ENCODE measurements around the gene LDLRAD4.

LDLRAD4 gene

GRCh38 chr18:13268158-13269012, 49.8 kb downstream of the LDLRAD4 start:
- DNase-seq = no peak

GRCh38 chr18:13269013-13269280, 50.4 kb downstream of the LDLRAD4 start:
- no peak for DNase-seq

DNA sequence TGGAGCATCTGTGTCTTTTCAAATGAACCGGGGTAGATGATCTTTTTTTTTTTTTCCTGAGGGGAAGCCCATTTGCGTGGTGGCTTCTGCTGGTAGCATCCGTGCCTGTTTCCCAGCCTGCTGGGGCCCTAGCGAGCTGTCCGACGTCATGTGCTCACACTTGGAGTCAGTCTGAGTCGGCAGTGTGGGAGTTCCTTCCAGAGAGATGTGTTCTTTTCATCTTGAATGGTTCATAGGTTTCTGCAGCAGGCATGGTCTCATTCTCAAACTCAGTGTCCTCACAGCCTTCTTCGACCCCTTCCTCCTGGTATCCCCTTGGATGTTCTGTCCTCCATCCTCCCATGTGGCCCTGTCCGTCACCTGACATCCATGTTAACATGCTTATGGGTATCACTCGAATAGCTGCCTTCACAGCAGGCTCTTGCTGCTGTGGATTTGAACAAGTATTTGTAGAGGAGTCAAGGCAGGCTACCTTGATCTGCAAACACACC, 51.0 kb downstream of the LDLRAD4 start:
- DNase-seq = no peak

DNA sequence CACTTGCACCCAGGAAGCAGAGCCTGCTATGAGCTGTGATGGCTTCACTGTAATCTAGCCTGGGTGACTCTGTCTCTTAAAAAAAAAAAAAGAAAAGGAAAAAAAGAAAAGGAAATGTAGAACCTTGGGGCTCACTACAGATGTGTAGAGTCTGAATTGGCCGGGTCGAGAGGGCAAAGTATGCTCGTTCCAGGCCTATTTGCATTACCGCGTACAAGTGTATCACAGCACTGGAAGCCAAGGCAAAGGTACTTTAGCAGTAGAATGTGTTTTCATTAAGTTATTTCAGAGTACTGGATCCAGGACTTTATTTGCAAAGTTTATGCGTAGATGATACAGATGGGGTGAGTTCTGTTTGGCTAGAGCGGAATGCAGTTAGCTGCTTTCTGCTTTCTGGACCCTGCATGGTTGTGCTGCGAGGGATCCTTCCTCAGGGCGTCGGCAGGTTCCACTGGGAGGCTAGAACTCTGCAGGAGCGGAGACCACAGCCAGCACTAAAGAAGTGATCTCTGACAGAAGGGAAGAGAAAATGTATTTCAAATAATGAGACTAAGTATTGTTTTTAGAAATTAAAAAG, 51.8 kb downstream of the LDLRAD4 start:
- DNase-seq = no peak

DNA sequence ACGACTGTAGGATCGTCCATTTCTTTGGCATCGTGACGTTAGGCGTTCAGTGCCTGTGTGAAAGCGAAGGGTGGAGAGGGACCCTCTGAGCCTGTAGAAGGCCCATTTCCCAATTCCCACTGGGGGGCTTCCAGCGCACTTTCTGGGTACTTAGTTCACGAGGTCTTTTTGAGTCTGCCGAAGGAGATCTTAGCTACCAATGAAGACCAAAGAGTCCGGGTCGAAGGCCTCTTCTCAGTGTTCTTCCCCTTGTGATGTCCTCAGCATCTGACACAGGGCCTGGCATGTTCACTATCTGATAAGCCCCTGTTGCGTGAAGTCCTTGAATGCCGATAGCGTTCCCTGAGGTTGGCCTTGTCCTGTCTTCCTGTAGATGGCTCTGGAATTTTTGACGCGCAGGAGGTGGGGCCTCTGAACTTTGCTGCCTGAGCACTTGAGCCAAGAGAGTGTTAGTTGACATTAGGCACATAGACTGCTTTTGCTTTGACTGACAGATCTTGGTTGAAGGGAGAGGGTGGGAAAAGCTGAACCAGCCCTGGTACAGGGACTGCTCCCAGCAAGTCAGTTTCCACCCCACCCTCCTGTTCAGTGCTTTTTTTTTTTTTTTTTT, 52.8 kb downstream of the LDLRAD4 start:
- DNase-seq = no peak

DNA sequence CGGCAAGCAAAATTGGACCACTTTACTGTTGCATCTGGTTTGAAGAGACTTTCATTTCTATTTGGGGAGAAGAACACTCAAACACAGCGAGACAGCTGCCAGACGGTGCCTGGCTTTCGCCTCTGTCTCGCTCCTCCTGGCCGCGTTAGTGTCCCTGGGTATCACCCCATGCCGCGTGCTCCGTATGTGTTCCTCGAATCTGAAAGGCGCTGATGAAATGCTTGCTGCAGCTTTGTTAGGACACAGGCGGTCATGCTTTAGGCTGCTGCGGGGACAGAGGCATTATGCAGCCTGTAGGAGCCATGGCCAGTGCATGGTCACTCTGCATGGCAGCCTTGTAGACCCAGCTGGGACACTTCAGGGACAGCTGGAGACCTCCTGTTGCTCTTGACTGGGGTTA, 53.9 kb downstream of the LDLRAD4 start:
- no peak for DNase-seq

DNA sequence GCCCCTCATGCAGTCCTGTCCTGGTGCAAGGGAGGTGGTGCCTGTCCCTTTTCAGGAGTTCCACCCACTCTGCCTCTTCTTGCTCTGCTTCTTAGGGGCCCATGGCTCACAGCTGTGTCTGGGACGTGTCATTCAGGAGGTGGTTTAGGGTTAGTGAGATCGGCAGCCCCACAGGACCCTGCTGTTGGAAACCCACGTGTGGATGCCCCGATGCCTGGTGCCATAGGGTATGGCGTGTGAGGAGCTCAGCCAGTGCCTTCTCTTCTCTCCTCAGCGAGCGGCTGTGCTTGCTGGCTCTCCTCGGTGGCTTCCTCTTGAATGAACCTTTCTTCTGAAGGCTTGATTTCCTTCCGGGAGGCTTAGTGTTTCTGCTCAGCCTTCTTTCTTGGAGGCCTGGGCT, 55.2 kb downstream of the LDLRAD4 start:
- DNase-seq = no peak

DNA sequence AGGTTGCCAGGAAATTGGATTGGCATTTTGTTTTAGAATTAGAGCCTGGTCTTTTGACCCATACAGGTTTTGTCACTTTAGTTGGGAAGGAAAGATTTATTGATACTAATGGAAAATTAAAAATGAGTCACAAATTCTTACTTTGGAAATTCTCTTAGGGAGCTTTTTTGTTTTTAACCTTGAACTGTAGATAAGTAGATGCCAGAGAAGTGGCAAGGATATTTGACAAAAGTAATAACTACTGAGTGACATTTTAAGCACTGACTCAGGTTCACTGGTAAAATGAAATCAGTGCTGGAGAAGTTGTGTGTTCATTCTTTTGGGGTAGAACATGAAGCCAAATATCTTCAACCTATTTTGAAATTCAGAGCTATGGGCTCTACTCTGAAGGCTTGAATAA, 56.5 kb downstream of the LDLRAD4 start:
- DNase-seq = no peak

- DNase-seq = no peak
Measured at GRCh38 chr18:13276530-13277520, 58.3 kb downstream of the LDLRAD4 start.

- no peak for DNase-seq
Measured at GRCh38 chr18:13278062-13278630, 59.6 kb downstream of the LDLRAD4 start.

- no peak for DNase-seq
Measured at GRCh38 chr18:13279181-13280069, 60.9 kb downstream of the LDLRAD4 start.

- no peak for DNase-seq
Measured at GRCh38 chr18:13280070-13280795, 61.7 kb downstream of the LDLRAD4 start.

GRCh38 chr18:13281406-13281805, 62.8 kb downstream of the LDLRAD4 start:
- no peak for DNase-seq

GRCh38 chr18:13283746-13284145, 65.2 kb downstream of the LDLRAD4 start:
- no peak for DNase-seq

DNA sequence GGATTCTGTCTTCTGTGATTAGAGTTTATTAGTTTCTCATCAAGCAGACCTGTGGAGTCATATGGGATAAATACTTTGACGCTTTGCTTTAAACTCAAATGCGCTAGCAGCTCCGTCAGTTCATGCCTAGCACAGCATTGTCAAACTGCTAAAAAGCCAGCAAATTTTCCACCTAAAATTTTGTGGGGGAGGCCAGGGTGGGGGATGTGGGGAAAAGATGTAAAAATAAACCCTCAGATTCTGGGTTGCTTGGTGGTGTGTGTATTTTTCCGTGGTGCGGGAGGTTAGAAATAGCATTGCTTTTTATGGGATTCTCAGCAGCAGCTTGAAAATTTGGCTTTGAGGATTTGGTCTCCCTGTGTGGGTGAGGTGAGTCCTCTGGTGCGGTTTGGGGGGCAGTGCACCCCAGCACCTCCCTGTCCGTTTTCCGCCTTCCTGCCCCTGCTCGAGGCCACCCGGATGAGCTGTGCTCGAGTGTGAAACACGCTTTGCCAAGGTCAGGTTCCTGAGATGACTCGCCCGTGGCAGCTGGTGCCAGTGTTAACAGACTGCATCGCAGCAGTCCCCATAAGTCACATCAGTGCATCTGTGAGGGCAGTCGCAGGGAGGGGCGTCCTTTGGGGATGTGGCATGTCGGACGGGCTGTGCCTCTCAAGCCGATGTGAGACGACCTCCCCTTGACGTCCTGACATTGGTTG, 65.9 kb downstream of the LDLRAD4 start:
- no peak for DNase-seq

DNA sequence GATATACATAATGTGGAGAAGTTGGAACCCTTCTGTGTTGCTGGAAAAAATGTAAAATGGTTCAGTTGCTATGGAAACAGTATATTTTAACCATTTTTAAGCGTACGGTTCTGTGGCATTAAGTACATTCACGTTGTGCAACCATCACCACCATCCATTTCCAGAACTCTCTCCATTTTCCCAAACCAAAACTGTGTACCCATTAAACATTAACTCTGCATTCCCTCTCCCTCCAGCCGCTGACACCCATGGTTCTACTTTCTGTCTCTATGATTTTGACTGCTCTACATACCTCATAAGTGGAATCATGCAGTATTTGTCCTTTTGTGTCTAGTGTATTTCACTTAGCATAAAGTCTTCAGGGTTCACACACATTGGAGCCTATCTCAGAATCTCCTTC, 67.3 kb downstream of the LDLRAD4 start:
- DNase-seq = no peak

- DNase-seq = no peak
Measured at GRCh38 chr18:13286456-13287125, 68.0 kb downstream of the LDLRAD4 start.

DNA sequence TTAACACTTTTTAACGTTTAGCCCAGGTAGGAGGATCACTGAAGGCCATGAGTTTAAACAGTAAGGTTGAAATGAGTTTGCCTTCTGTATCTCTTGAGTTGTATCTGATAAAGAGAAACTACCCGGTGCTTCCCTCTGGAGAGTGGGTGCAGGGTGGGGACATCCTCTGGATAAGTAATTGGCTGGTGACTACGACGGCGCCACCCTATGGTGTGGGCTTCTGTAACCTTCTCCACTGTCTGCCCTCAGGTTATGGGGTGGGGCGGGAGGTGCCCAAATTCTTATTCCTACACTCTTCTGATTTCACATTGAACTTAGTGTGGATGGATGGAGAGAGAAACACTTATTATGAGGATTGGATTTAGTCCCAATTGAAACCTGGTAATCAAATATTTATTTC, 68.8 kb downstream of the LDLRAD4 start:
- DNase-seq = no peak

DNA sequence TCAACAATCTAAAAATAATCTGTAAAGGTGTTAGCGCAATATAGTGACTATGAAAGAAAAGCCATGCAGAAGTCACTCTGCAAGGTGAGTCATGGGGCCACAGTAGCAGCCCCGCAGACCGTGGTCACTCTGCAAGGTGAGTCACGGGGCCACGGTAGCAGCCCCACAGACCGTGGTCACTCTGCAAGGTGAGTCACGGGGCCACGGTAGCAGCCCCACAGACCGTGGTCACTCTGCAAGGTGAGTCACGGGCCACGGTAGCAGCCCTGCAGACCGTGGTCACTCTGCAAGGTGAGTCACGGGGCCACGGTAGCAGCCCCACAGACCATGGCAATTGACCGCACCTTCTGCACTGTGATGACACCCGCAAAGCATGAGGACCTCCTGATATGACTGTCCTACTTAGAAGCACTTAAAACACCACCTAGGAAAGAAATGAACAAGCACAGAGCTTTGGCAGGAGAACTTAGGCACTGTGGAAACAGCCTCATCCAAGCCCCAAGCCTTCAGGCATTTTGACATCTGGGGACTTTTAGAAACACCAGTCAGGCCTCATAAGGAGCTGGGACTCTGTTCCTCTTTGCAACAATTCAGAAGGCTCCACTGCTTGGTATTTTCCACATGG, 70.1 kb downstream of the LDLRAD4 start:
- no peak for DNase-seq
